LNCaP clone FGC (cell line): ENCODE measurements around the gene RXRA.

Source experiments
- DNase-seq: peaks from one replicate; pipeline ENCODE4 v3.0.0-alpha.2; 2011; ENCODE audit warnings: low read depth
- H3K4me3 ChIP-seq: 2 replicates; pipeline ENCODE4 v1.5.1; 2011; ENCODE audit warnings: mild to moderate bottlenecking, low read depth, low read length, control low read depth
- TF ChIP-seq, protein P1 (sequence below): IDR thresholded peaks from 2 replicates; pipeline ENCODE4 v1.5.1; 2012; ENCODE audit warnings: mild to moderate bottlenecking; ENCODE audit not compliant: control insufficient read depth, insufficient read depth; ENCODE audit errors: extremely low read depth

Gene RXRA

DNA sequence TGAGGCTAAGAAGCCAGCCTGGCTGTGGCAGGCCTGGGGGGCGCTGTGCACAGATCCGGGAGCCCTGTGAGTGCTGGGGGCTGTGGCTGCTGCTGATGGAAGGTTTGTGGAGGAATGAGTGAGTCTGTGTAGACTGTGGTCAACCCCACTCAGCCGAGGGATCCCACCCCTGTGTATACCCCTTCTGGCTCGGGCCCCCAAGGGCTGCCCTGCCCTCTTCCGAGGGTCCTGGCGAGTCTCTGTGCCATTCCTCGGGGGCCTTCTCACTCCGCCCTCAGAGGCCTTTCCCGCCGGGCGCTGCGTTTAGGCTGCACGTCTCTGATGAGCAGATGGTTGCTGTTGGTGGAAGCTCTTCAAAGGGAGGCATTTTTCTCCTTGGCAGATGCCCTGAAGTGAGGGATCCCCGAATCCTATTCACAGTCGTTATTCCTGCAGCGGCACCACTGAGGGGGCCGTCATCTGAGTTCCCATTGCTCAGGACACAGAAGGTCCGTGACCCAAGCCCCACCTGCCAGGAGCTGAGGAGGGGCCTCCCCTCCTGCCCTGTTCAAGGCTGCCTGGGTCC, 94.1 kb downstream of the RXRA start:
- DNase-seq = no peak
- TF ChIP-seq, protein P1, sequence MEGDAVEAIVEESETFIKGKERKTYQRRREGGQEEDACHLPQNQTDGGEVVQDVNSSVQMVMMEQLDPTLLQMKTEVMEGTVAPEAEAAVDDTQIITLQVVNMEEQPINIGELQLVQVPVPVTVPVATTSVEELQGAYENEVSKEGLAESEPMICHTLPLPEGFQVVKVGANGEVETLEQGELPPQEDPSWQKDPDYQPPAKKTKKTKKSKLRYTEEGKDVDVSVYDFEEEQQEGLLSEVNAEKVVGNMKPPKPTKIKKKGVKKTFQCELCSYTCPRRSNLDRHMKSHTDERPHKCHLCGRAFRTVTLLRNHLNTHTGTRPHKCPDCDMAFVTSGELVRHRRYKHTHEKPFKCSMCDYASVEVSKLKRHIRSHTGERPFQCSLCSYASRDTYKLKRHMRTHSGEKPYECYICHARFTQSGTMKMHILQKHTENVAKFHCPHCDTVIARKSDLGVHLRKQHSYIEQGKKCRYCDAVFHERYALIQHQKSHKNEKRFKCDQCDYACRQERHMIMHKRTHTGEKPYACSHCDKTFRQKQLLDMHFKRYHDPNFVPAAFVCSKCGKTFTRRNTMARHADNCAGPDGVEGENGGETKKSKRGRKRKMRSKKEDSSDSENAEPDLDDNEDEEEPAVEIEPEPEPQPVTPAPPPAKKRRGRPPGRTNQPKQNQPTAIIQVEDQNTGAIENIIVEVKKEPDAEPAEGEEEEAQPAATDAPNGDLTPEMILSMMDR = no peak
- H3K4me3 ChIP-seq = no peak overlapping the region

DNA sequence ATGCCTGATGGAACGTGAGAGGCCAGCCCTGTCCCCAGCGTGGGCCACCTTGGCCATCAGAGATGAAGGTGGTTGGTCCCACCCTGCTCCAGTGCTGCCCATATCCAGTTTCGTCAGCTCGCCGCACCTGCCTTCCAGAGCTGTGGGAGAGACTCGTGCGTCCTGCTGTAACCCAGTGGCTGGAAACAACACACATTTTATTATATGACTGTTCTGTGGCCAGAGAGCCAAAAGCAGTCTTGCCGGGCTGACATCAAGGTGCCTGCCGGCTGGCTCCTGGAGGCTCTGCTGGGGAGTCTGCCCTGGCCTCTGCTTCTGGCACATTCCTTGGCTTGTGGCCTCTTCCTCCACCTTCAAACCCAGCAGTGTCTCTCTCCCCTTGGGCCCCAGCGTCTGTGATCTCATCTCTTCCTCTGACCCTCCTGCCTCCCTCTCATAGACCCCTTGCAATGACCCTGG, 94.7 kb downstream of the RXRA start:
- TF ChIP-seq, protein P1 = no peak
- DNase-seq = no peak
- no peak overlapping the region for H3K4me3 ChIP-seq

DNA sequence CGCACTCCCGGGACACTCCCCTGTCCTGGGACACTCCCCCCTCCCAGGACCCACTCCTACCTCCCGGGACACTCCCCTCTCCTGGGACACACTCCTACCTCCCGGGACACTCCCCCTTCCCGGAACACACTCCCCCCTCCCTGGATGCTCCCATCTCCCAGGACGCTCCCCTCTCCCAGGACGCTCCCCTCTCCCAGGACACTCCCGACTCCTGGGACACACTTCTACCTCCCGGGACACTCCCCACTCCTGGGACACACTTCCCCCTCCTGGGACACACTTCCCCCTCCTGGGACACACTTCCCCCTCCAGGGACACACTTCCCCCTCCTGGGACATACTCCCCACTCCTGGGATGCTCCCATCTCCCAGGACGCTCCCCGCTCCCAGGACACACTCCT, 95.6 kb downstream of the RXRA start:
- TF ChIP-seq, protein P1 = no peak
- H3K4me3 ChIP-seq = no peak overlapping the region
- no peak for DNase-seq

- TF ChIP-seq, protein P1 = no peak
- no peak for DNase-seq
- no peak overlapping the region for H3K4me3 ChIP-seq
These were observed 96.2 kb downstream of the RXRA start for GRCh38 chr9:134422301-134423090.

- no peak overlapping the region for H3K4me3 ChIP-seq
- no peak for DNase-seq
- TF ChIP-seq, protein P1 = no peak
These were observed 96.9 kb downstream of the RXRA start for GRCh38 chr9:134423166-134423565.

- TF ChIP-seq, protein P1 = no peak
- no peak overlapping the region for H3K4me3 ChIP-seq
- DNase-seq = no peak
These were observed 97.5 kb downstream of the RXRA start for GRCh38 chr9:134423749-134424148.
